Astrocyte (in vitro differentiated cells and primary cell): ENCODE data around the gene NEK2.

Experiments
- CTCF ChIP-seq: IDR thresholded peaks from 2 replicates; pipeline ENCODE4 v1.5.1; 2011; ENCODE audit warnings: low read depth, mild to moderate bottlenecking, inconsistent platforms, low read length, moderate library complexity; ENCODE audit not compliant: insufficient read depth
- EZH2 ChIP-seq: IDR thresholded peaks from 2 replicates; pipeline ENCODE4 v1.6.1; 2012; ENCODE audit warnings: mild to moderate bottlenecking, low read length, inconsistent platforms; ENCODE audit not compliant: insufficient read depth

DNA sequence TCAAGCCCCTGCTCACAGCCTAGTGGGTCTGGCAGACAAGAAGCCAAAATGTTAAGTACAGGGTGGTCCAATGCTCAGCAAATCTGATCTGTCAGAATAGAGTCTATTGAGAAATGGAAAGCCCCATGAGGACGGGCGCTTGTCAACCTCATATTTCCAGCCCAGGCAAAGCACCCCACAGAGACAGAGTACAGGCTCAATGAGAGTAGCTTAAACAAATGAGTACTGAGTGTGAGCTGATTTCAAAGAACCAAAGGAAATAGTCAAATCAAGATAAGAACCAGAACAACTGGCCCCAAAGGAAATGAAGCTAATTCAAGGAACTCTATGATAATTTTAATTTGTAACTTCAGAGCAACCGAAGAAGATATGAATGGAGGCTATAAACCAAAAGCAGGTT lies 51.9 kb downstream of the NEK2 start:
- TF ChIP-seq CTCF, result no peak
- no peak for TF ChIP-seq EZH2
